HG03457 (cell line): ENCODE results near the gene ASCC1.

Experiments
- ATAC-seq: cut with Tn5 transposase; IDR thresholded peaks from one replicate; pipeline ENCODE4 v1.9.1; 2021; ENCODE audit warnings: moderate number of reproducible peaks; ENCODE audit not compliant: unreplicated experiment

ASCC1 gene

DNA sequence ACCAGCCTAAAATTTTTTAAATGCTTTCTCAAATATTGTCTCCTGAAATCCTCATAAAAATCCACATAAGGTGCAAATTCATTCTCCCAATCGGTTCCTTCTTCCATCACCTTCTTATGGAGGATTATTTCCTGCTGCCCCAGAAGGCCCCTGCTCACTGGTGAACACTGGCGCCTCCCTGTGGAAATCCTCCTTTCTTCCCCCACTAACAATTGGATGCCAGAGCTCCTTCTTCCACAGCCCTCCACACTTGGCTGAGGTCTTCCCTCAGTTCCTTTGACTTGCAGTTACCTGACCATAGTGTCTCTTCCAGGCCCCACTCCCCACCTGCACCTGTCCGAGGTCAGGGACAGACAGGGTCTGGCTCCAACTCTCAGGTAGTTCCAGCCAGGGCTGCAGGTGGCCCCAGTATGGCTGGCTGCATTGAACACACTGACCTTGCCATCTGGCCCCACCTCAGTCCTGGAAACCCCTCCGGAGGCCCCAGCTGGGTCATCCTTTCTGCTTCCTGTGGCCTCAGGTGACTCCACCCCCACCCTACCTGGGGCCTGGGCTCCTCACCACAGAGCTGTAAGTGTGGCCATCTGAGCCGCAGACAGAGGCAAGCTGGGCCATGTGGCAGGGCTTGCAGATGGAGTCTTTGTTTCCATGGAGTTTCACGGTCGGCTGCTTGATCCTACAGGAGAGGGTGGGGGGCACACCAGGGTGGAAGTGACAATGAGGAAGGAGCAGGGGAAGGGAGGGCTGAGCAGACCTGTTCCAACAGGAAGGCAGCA, 146.1 kb downstream of the ASCC1 start:
- ATAC-seq: no peak

DNA sequence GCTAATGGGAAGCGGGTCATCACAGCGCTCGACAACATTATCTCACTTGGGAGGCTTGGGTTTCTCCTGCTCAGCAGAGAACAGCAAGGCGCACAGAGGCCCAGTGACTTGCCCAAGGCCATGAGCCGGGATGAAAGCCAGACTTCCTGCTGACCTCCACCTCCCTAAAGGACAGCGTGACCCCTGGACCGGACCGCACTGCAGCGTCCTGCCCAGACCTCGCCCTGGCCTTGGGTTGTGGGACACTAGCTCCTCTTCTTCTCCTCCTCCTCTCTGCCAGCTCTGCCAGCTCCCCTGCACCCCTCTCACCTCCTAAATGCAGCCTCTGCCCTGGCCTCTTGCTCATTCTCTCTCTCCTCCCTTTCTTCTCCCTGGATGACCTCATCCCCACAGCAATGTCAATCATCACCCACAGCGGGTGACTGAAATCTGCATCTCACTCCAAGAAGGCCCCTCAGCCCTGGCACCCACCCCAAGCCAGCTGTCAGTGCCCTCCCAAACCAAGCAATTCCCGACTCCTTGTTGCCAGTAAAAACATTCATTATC, 147.1 kb downstream of the ASCC1 start:
- no peak for ATAC-seq

DNA sequence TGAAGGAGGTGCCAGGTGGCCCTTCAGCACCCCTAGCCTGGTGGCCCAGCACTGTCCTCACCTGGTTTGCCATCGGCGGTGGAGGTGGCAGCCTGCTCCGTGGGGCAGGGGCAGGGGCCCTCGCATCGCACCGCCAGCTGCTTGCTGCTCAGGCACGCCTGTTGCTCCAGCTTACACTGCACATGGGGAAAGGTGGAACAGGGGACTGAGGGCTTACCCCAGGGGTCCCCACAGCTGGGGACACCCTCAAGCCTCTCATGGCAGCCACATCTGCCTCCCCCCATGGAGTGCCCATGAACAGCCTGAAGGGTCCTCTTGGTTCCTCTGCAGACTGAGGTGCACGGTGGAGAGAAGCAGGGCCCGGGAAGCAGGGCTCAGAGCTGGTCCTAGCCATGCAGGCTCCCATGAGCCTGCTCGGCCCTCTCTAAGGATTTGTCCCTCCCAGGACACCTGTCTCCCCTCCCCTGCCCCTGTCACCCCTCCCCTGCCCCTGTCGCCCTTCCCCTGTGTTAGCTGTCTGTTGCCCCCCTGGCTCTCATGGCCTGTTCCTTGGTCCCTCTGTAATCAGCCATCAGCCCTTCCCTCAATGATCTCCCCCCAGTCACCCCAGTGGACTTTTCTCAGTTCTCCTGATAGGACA, 147.8 kb downstream of the ASCC1 start:
- ATAC-seq: no peak

DNA sequence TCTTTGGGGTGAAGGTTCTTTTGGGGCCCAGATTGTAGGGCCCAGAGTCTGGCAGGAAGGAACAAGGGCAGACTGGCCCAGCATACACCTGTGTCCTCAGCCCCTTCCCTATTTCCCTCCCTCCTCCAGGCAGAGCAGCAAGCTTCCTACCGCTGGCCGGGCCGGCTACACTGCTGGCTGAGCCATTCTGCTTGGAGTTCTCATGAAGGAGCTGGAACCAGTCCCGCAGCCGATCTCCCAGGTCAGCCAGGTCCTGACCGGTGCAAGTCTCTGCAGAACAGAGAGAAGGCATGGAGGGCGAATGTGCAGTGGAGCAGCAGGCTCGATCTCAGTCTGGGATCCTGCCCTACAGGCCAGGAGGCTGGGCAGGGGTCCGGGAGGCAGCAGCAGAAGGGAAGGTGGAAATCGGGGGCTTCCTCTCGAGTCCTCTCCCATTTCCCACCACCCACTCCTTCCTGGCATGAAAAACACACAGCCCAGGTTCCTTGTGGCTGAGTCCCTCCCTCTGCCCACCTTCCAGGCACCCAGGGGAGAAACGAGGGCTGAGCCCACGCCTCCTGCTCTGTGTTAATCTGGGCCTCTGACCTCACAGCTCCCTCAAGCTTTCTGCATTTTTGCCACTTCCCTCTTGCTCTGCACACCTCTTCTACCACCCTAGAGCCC, 148.5 kb downstream of the ASCC1 start:
- ATAC-seq: no peak

DNA sequence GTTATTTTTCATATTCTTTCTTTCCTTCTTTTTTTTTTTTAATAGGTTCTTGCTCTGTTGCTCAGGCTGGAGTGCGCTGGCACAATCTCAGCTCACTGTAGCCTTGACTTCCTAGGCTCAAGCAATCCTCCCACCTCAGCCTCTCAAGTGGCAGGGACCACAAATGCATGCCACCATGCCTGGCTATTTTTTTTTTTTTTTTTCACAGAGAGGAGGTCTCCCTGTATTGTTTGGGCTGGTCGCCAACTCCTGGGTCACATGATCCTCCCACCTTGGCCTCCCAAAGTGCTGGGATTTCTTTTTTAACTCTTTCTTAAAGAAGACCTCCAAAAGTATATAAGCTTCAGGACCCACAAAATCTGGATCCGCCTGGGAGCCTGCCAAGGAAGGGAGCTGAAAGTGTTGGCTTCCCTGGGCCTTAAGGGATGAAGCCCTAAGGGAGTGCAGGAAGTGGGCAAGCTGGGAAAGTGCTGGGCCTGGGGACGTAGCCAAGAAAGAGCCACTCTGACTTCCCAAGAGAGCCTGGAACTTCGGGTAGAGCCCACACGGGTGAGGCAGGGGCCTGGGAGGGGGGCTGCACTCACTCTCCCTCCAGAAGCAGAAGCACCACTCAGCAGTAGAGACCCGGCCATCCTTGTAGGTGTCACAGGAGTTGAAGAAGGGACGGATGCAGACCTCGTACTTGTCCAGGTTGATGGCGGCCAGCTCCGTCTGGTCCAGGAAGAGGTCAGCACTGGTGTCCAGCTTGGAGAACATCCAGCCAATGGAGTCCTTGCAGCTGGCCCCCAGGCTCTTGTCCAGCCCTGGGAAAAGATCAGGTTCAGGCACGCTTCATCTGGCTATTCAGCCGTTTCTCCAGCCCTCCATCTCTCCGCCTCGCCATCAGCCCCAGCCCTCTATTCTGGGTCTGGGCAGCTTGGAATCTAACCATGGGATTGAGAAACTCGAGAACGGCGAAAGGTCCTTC, 149.5 kb downstream of the ASCC1 start:
- ATAC-seq: no peak

DNA sequence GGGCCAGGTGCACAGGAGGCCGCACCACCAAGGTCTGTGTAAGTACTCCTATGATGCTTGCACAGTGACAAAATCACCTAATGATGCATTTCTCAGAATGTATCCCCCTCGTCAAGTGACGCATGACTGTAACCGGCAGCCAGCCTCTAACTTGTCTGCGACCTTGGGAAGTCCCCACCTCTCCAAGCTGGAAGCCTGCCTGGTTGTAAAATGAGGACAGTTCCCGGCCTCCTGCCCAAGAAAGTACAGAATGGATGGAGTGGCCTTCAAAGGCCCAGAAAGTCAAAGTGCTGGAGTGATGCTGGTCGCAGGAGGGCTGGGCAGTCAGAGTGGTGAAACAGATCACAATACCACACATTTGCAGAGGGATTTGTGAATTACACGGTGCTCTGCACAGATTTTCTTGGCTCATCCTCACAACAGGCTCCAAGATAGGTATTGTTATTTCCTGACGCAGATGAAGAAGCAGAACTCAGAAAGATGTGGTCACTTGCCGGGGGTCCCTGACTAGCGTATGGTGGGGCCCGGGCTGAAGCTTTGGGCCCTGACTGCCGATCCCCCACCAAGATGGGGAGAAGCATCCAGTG, 150.5 kb downstream of the ASCC1 start:
- no peak for ATAC-seq

DNA sequence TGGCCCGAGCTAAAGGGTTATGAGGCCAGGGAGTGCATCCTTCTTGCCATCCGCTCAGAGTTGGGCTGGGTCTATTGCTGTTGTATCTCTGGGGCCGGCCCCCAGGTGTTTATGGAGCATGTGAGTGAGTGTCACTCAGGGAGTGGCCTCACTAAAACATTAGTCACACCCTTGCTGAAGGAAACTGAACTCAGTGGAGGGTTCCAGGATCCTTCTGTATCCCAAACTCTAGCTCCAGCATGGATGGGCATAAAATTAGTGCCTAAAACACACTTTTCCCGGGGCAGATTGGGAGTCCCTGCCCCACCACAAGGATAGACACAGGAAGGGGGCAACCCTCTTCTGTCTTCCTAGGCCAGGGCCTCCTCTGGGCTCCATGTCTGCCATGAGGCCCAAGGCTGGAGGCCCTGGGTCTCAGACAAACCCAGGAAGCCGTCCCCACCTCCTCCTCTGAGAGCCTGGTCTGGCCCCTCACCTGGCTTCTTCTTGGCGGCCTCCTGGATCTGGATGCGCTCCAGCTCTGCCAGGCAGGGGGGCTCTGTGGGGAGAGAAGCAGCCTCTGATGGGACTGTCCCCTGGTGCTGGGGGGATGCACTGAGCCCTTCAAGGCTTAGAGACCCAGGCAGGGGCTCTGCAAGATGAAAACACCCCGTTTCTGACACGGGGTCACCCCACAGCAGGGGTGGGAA, 152.2 kb downstream of the ASCC1 start:
- ATAC-seq: no peak

DNA sequence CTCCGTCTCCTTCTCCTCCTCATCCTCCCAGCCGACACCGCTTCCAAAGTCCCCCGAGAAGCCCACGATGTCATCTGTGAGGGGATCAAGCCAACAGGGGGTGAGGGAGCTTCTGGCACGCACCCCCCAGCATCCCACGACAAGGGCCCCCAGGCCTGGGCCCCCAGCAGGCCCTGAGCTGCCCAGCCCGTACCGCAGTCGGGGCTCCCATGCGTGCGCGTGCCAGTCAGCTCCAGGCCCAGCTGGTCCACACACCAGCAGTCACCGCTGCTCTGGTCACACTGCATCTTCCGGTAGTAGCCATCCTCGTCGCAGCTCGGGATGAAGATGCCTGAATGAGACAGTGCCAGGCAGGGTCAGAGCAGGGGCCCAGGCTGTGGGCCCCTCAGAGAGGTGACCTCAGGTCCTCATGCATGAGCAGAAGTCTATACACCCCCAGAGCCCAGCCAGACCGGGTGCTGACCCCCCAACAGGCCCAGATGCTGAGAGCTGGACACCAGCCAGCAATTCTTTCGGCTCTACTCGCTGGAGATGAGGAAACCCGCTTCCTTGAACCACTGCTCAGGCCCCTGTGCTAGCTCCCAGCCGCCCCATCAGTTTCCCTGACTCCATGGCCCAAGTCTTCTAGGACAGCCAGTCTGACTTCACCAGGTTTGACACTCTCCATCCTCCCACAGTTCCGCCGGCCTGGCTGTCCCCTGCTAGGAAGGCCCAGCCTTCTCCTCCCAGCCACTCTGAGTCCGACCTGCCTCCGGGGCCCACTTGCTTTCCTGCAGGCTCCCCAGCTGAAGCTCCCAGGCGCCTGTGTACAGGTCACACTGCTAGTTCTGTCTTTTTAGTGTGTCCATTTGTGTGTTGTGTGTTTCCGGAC, 153.0 kb downstream of the ASCC1 start:
- ATAC-seq: no peak

DNA sequence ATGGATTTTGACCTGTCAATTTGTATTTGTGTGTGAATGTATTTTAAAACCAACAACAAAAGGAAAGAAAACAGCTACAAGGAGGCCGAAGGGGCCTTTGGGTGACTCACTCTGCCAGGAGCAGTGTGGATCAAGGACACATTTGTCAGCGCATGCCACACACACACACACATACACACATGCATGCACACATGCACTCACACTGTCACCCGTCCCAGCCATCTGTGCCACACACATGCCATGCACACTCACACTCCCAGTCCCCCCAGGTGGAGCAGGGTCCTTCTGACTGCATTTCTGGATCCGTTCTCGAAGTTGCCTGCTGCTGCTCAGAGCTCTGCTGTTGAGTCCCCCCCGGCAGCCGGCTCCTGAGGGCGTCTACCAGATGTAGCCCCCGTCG, 153.7 kb downstream of the ASCC1 start:
- ATAC-seq: no peak

DNA sequence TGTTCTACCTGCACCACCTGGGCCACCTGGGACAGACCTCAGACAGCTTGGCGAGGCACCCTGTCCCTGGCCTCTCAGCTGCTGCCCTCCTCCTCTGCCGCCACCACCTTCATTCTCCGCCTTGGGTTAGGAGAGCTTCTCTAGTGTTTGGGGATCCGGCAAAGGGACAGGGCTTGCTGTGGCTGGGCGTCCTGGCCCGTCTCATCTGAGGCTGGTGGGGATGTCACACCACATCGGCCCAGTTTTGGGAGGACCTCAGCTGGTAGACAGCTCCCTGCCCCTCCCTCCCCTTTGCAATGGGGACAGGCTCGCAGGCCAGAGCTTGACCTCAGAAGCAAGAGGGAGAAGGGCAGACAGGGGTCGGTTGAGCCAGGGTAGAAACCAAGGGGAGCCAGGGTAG, 154.1 kb downstream of the ASCC1 start:
- no peak for ATAC-seq

DNA sequence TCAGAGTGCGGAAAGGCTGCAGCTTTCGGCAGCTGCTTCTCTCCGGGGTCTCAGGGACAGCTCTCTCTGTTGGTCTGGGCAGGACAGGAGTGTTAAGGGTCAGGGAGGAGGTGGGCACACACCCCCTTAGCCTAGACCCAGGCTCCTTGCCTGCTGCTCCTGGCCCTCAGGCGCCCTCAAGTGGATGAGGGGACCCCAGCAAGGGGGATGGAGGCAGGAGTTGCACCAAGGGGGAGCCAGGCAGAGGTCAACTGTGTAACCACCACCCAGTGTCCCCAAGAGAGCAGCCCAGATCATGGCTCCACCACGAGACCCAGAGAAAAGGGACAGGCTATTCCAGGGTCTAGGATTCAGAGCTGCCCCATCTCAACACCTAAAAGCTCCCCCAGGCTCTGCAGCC, 154.6 kb downstream of the ASCC1 start:
- ATAC-seq: no peak

DNA sequence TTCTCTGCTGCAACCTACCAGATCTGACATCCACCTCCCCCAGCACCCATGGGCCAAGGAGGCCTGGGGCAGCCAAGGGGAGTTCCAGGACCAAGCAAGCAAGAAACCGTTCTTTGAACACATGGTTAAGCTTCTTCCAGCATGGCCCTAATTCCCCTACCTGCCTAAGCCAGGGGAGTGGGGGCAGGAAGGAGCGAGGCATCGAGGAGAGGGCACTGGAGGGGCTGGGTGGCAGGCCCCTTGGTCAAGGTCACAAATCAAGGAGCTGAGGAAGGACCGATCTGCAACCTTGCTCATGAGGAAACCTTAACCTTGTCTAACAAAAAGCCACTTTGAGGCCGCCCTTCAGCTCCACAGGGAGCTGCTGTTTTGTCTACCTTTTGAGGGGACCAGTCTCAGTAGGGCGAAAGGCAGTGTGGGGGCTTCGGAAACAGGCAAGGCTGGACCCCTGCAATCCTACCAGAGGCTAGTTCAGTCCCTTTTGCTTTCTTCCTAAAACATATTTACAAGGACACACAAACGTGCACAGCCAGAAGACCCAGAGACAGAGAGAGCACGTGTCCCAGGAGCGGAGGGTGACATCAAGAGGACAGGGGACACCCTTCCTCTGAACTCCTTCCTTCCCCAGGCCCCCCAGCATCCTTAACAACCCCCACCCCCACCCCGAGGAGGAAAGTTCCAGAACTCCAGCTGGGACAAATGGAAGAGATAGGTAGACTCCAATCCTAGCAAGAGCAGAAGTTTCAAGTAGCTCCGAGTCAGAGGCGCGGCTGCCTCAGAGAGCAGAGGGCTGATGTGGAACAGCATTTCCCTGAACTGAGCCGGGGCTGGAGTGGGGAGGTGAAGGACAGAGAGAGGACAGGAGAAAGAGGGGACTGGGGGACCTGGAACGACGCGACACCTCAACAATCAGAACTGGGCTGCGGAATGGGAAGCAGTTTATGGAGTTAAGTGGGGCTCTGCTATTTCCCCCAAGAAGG, 155.9 kb downstream of the ASCC1 start:
- no peak for ATAC-seq

DNA sequence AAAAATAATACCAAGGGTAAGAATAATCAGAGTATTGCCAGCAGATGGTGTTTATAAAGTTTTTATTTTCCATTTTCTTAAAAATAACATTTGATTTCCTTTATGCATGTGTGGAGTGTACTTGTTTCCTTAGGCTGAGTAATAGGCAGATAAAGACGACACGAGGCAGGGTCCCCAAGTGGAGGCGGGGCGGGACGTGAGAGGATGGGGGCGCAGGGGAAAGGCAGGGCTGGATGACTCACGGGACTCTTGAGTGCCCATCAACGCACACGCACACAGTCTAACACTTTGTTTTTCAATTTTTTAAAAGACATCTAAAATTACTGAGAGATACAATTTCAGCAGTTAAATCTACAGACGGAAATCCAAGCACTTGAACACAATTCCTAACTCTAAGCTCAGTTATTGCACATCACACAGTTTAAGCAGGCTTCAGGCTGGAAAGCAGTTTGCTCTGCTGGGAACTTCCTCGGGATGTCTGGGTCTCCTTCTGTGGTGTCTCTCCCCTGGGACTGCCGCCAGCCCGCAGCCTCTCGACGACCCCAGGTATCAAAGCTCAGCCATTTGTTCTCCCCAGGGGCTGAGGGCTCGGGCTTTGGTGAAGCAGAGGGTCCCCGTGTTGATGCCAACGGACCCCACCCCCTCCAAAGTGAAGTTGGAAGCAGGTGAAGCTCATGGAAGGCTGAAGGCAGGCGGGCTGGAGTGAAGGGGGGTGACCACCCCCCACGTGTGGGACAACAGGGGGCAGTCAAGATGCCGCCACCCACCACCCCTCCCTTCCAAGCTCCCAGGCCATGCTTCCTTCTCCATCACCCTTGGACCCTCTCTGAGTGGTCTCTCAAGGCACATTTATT, 156.9 kb downstream of the ASCC1 start:
- no peak for ATAC-seq

DNA sequence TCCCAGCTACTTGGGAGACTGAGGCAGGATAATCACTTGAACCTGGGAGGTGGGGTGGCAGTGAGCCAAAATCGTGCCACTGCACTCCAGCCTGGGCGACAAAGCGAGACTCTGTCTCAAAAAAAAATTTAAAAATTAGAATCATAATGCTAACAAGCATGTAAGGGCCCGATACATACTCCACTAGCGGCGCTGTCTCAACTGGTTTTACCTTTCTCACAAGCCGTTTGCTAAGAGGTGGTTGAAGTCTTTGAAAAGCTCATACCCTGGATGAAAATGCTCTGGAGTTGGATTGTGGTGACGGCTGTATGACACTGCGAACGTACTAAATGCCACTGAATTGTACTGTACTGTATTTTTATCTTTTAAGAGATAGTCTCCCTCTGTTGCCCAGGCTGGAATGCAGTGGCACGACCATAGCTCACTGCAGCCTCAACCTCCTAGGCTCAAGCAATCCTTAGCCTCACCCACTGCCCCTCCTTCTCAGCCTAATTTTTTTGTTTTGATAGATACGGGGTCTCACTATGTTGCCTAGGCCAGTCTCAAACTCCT, 157.7 kb downstream of the ASCC1 start:
- ATAC-seq: no peak

DNA sequence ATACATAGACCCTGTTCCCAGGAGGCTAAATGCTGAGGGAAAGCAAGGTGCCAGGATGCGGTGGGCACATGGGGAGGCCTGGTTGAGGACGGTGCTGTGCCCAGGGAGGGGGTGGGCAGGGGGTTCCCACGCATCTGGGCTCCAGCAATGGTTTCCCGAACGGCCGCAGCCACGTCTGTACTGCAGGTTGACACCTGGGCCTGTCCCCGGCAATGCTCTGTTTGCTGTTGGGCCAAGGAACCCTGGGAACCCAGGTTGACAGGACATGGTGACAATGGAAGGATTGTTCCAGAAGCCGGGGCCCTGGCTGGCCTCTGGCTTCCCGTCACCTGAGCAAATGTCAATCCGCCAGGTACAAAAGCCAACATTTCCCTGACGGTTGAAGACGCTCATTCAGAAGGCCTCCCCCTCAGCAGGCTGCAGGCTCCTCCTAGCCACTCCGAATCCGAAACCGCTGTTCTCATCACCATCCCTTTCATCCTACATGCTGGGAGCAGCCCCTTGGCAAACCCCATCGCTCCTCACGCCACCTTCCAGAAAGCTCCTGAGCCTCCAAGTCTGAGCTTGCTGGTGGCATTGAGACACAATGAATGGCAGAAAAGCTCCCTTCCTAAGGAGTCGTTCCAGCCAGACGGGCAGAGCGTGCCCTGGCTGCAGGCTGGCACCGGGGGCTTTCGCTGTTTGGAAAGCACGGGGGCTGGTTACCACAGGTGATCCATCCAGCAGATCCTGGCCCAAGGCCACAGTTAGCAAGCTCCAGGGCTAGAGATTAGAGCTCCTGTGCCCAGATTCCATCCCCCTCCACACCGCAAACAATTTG, 158.9 kb downstream of the ASCC1 start:
- ATAC-seq: no peak

DNA sequence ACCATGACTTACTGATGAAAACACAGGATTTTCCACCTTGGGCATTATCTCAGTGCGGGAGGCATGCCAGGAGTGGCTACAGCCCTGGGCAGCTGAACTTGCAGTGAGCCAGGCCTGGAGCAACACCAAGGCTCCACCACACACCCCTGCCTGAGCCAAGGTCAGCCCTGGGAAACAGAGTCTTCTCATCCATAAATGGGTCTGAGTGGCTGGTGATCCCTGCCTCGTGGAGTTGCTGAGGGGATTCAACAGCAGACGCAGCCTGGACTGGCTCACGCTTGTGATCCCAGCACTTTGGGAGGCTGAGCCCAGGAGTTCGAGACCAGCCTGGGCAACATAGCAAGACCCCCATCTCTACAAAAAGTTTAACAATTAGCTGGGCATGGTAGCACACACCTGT, 160.0 kb downstream of the ASCC1 start:
- no peak for ATAC-seq
